Panc1 (cell line): ENCODE measurements around the gene RAG1.

Source experiments
- POLR2AphosphoS5 ChIP-seq: IDR thresholded peaks from 2 replicates; pipeline ENCODE4 v1.6.1; 2012; ENCODE audit warnings: mild to moderate bottlenecking, low read depth, low read length, moderate library complexity
- TCF7L2 ChIP-seq: IDR thresholded peaks from 2 replicates; pipeline ENCODE4 v1.6.1; 2011; ENCODE audit warnings: mild to moderate bottlenecking, low read depth, low read length, inconsistent platforms
- TF ChIP-seq, protein P1 (sequence below): fragments of 450-650 bp; IDR thresholded peaks from 2 replicates; pipeline ENCODE4 v1.5.1; 2017; ENCODE audit warnings: mild to moderate bottlenecking
- TF ChIP-seq, protein P2 (sequence below), 2 experiments: IDR thresholded peaks; 2 replicates each; pipeline ENCODE4 v1.6.1; 2011 to 2012; ENCODE audit warnings: low read depth in 2 of 2, control low read depth in 1 of 2, low read length in 1 of 2, mild to moderate bottlenecking in 1 of 2, moderate library complexity in 1 of 2; ENCODE audit not compliant: insufficient read depth in 1 of 2

DNA sequence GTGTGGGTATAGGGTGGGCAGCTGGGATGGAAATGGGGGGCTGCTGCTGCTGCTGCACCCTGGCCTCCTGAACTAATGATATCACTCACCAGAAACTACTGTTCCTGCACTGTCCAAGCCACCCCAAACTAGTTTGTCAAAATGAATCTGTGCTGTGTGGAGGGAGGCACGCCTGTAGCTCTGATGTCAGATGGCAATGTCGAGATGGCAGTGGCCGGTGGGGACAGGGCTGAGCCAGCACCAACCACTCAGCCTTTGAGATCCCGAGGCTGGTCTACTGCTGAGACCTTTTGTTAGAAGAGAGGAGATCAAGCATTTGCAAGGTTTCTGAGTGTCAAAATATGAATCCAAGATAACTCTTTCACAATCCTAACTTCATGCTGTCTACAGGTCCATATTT, 1.3 kb downstream of the RAG1 start:
- TF ChIP-seq, protein P1, sequence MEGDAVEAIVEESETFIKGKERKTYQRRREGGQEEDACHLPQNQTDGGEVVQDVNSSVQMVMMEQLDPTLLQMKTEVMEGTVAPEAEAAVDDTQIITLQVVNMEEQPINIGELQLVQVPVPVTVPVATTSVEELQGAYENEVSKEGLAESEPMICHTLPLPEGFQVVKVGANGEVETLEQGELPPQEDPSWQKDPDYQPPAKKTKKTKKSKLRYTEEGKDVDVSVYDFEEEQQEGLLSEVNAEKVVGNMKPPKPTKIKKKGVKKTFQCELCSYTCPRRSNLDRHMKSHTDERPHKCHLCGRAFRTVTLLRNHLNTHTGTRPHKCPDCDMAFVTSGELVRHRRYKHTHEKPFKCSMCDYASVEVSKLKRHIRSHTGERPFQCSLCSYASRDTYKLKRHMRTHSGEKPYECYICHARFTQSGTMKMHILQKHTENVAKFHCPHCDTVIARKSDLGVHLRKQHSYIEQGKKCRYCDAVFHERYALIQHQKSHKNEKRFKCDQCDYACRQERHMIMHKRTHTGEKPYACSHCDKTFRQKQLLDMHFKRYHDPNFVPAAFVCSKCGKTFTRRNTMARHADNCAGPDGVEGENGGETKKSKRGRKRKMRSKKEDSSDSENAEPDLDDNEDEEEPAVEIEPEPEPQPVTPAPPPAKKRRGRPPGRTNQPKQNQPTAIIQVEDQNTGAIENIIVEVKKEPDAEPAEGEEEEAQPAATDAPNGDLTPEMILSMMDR, result no peak
- TF ChIP-seq POLR2AphosphoS5 (no peak), TCF7L2 (no peak)
- TF ChIP-seq, protein P2, sequence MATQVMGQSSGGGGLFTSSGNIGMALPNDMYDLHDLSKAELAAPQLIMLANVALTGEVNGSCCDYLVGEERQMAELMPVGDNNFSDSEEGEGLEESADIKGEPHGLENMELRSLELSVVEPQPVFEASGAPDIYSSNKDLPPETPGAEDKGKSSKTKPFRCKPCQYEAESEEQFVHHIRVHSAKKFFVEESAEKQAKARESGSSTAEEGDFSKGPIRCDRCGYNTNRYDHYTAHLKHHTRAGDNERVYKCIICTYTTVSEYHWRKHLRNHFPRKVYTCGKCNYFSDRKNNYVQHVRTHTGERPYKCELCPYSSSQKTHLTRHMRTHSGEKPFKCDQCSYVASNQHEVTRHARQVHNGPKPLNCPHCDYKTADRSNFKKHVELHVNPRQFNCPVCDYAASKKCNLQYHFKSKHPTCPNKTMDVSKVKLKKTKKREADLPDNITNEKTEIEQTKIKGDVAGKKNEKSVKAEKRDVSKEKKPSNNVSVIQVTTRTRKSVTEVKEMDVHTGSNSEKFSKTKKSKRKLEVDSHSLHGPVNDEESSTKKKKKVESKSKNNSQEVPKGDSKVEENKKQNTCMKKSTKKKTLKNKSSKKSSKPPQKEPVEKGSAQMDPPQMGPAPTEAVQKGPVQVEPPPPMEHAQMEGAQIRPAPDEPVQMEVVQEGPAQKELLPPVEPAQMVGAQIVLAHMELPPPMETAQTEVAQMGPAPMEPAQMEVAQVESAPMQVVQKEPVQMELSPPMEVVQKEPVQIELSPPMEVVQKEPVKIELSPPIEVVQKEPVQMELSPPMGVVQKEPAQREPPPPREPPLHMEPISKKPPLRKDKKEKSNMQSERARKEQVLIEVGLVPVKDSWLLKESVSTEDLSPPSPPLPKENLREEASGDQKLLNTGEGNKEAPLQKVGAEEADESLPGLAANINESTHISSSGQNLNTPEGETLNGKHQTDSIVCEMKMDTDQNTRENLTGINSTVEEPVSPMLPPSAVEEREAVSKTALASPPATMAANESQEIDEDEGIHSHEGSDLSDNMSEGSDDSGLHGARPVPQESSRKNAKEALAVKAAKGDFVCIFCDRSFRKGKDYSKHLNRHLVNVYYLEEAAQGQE (IDR thresholded peaks at IDR 0.05; ENCODE audit: insufficient read depth in 1 of 2, low read depth in 2 of 2, low read length in 1 of 2), result no peak
